ENCODE data around the gene GRIA1.

GRCh38 chr5:153796527-153796926 lies 306.1 kb downstream of the GRIA1 start:
- TF ChIP-seq SIN3A (IDR thresholded peaks at IDR 0.05; ENCODE audit: borderline replicate concordance, insufficient read depth, low read length) (no peak), POLR2AphosphoS5 (IDR thresholded peaks at IDR 0.05; ENCODE audit: low read depth, low read length) (no peak)

Measured in PFSK-1 (cell line).